Renal cortex interstitium (tissue), 11 donors: Measurements from ENCODE around the gene ORC4. TPM values are rescaled to one million over a fixed set of nuclear protein-coding genes. Genes with fewer than 3 reads are reported as not detected.

Experiments
- DNase-seq, 11 donors: peaks; one replicate each; pipeline ENCODE4 v3.0.0-alpha.2; 2013; ENCODE audit warnings: low read depth in 9 of 11, low spot score in 4 of 11; ENCODE audit errors: extremely low read depth in 1 of 11
- polyA plus RNA-seq, 3 donors: library from polyadenylated mRNA; unstranded; fragments of 120-200 nt; gene quantifications; one replicate each; pipeline ENCODE4 v1.2.1, GENCODE V29; 2013; ENCODE audit not compliant: insufficient read length in 3 of 3

Gene ORC4
- polyA plus RNA-seq, 3 donors = 99.1 to 133 (median 120) TPM

- DNase-seq = no peak
These were observed 111.4 kb downstream of the ORC4 start for GRCh38 chr2:147909178-147909577.

- DNase-seq = no peak
These were observed 116.5 kb downstream of the ORC4 start for GRCh38 chr2:147904051-147904450.

GRCh38 chr2:147888680-147889079, 131.9 kb downstream of the ORC4 start:
- no peak for DNase-seq

GRCh38 chr2:147886136-147886535, 134.4 kb downstream of the ORC4 start:
- no peak for DNase-seq

GRCh38 chr2:147884830-147885229, 135.7 kb downstream of the ORC4 start:
- DNase-seq = no peak

GRCh38 chr2:147882631-147883030, 137.9 kb downstream of the ORC4 start:
- no peak for DNase-seq

Other genes with a start within 250 kb of the ORC4 start
- gene ACVR2A, start 175.7 kb downstream of the ORC4 start, polyA plus RNA-seq = 10 to 100 TPM; 20.7 to 27.8 (median 25.1) TPM
- gene MBD5, start 354 bp upstream of the ORC4 start, polyA plus RNA-seq = 10 to 100 TPM; 41.1 to 42.9 (median 42.7) TPM